ENCODE results near the gene CFLAR. TPM values are rescaled to one million over a fixed set of nuclear protein-coding genes. Genes with fewer than 3 reads are reported as not detected.
A peak's percentile ranks its signal among the peaks of the same experiment; 100 is the strongest.

CFLAR gene
- total RNA-seq, 1 donor from 2014 or later: 144 TPM

DNA sequence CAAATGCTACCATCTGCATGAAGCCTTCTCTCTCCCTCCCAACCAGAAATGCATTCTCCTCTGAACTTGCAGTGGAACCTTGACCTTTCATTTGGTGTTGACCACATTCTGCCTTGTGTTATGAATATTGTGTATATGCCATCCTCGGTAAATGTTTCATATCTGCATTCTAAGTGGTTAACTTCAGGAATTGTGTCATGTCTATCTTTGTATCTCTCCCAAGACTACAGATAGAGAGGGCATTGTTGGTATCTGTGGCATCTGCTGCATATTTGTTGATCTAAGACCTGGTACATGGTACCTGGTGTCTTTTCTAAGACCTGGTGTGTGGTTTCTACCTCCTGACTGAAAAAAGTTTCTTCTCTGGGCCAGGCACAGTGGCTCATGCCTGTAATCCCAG lies 101.0 kb downstream of the CFLAR start:
- DNase-seq (ENCODE audit: extremely low spot score in 2 of 2): no peak
- Histone ChIP-seq H3K4me3 (no peak overlapping the region), H3K9me3 (no peaks in the 10 kb centered on the region), H3K27me3 (no peaks in the 10 kb centered on the region), H3K4me1 (no peaks in the 10 kb centered on the region), H3K36me3 (no peaks in the 10 kb centered on the region), H3K27ac (no peak overlapping the region)
- intact Hi-C loops (cut with DNase I): no loop called here
- TF ChIP-seq, protein P1, sequence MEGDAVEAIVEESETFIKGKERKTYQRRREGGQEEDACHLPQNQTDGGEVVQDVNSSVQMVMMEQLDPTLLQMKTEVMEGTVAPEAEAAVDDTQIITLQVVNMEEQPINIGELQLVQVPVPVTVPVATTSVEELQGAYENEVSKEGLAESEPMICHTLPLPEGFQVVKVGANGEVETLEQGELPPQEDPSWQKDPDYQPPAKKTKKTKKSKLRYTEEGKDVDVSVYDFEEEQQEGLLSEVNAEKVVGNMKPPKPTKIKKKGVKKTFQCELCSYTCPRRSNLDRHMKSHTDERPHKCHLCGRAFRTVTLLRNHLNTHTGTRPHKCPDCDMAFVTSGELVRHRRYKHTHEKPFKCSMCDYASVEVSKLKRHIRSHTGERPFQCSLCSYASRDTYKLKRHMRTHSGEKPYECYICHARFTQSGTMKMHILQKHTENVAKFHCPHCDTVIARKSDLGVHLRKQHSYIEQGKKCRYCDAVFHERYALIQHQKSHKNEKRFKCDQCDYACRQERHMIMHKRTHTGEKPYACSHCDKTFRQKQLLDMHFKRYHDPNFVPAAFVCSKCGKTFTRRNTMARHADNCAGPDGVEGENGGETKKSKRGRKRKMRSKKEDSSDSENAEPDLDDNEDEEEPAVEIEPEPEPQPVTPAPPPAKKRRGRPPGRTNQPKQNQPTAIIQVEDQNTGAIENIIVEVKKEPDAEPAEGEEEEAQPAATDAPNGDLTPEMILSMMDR (IDR thresholded peaks at IDR 0.05): no peak
- TF ChIP-seq POLR2AphosphoS5 (IDR thresholded peaks at IDR 0.05; ENCODE audit: insufficient read depth in 1 of 2, low read depth in 1 of 2) (no peak), POLR2A (IDR thresholded peaks at IDR 0.05) (no peak)

DNA sequence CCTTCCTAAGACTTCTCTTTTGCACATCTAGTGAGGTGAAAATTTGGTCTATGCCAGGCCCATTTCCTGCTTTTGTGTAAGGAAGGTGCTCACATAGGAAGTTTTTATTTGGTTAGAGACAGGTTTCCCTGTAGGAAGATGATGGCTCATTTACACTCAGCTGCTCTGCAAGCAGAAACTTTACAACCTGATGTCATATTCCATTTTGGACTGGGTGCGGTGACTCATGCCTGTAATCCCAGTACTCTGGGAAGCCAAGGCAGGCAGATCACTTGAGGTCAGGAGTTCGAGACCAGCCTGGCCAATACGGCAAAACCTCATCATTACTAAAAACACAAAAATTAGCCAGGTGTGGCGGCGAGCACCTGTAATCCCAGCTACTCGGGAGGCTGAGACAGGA lies 102.8 kb downstream of the CFLAR start:
- Histone ChIP-seq H3K9me3 (no peaks in the 10 kb centered on the region), H3K27me3 (no peaks in the 10 kb centered on the region), H3K27ac (no peak overlapping the region), H3K4me3 (no peak overlapping the region), H3K4me1 (no peaks in the 10 kb centered on the region), H3K36me3 (no peaks in the 10 kb centered on the region)
- no peak for DNase-seq (ENCODE audit: extremely low spot score in 2 of 2)
- TF ChIP-seq, protein P1 (IDR thresholded peaks at IDR 0.05): no peak
- intact Hi-C loops (cut with DNase I): no loop called here

DNA sequence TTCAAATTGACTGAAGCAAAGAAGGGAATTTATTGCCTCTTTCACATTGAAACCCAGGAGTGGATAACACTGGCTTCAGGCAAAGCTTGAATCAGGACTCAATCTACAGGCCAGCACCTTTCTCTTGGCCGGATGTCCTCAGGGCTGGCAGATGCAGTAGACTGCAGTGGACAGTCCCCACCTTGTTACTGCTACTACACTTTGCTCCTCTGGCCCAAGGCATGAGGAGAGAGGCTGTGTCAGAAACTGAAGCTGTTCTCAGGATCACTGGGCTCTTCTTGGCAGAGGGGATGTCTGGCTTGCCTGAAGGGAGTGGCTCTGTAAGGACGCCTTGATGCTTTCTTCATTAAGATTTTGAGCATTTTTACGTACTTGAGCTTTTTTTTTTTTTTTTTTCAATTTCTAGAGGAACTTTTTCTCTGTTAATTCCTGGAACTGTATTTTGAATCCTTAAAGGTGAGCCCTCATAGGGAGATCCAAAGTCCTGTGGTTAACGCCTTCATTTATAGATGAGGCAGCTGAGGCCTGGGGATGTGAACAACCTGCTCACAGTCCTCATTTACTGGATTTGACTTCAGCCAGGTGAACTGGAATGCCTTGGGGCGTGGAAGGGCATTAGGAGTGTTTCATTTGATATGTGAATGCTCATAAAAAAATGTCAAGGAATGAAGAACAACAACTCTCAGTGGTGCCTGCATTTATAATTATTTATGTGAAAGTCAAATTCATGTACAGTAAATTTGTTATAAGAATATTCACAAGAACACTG lies 103.5 kb downstream of the CFLAR start:
- no peaks in the 10 kb centered on the region for H3K36me3 ChIP-seq

DNA sequence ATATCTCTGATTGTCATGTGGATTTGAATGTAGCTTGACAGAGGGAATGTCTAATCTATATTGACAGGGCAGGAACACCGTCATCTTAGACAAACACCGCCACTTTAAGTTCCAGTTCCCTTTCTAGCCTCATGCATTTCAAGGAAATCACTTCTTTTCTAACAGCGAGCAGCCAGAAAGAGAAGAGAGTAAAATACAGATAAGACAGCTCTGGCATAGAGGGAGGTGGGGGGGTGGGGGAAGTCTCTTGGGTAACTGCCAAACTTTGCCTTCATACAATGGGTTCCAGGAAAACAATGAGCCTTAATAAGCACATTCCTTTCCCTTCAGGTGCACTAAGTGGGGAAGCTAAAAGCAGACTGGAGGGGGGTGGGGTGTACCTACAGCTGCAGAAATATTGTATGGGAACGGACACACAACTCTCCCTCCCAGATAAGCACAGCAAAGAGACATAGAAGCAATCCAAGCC lies 104.2 kb downstream of the CFLAR start:
- TF ChIP-seq, protein P1 (IDR thresholded peaks at IDR 0.05): no peak
- TF ChIP-seq POLR2AphosphoS5 (IDR thresholded peaks at IDR 0.05; ENCODE audit: insufficient read depth in 1 of 2, low read depth in 1 of 2) (no peak), POLR2A (IDR thresholded peaks at IDR 0.05) (no peak)
- Histone ChIP-seq H3K4me1 (no peaks in the 10 kb centered on the region), H3K36me3 (no peaks in the 10 kb centered on the region), H3K9me3 (no peaks in the 10 kb centered on the region), H3K27me3 (no peaks in the 10 kb centered on the region), H3K4me3 (no peak overlapping the region), H3K27ac (no peak overlapping the region)
- DNase-seq (ENCODE audit: extremely low spot score in 2 of 2): peak in 1 of 2 donors; percentile 42
- intact Hi-C loops (cut with DNase I): no loop called here

More for the DNA sequence above, 103.5 kb downstream of the CFLAR start:
- Histone ChIP-seq H3K4me3 (no peak overlapping the region), H3K27ac (no peak overlapping the region), H3K27me3 (no peaks in the 10 kb centered on the region), H3K4me1 (no peaks in the 10 kb centered on the region), H3K9me3 (no peaks in the 10 kb centered on the region)
- TF ChIP-seq POLR2A (IDR thresholded peaks at IDR 0.05): no peak
- no peak for TF ChIP-seq POLR2AphosphoS5 (IDR thresholded peaks at IDR 0.05; ENCODE audit: insufficient read depth in 1 of 2, low read depth in 1 of 2)
- DNase-seq (ENCODE audit: extremely low spot score in 2 of 2): no peak
- intact Hi-C loops (cut with DNase I): no loop called here

DNA sequence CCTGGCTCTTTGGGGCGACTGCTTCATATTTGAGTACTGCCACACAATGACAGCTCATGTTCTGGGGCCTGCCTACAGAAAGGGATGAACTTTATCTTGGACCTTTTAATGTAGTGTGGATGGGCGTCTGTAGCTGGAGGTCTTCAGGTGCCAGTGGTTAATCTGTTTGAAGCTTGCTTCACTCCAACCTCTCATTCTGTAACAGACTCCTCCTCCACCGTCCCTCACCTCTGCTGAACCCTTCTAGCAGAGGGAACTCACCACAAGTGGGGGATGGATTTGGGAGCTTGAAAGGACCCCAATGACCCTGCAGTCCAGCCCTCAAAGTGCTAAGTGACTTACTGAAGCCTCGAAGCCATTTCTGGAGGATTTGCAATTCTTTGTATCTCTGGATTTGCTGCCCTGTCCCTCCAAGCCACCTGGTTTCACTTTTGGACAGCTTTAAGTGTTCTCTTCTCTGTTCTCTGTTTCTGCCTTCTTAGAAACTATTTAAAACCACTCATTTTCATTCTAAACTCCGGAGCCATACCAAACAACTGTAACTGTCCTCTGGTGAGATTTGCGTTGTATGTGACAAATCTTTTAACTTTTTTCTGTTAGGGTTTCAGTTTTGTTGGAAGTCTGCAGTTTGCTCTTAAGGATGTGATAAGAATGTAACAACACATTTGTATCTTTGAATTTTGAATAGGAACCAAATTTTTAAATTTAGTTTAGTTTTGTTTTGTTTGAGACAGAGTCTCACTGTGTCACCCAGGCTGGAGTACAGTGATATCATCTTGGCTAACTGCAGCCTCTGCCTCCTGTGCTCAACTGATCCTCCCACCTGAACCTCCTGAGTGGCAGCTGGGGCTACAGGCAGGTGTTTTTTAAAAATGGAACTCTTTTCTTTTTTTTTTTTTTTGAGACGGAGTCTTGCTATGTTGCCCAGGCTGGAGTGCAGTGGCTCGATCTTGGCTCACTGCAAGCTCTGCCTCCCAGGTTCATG lies 107.4 kb downstream of the CFLAR start:
- DNase-seq (ENCODE audit: extremely low spot score in 2 of 2): peak in 1 of 2 donors; percentile 25
- H3K27ac ChIP-seq: no peak overlapping the region
- intact Hi-C loops (cut with DNase I): no loop called here

More for the DNA sequence above, 107.4 kb downstream of the CFLAR start:
- H3K9me3 ChIP-seq: no peaks in the 10 kb centered on the region
- H3K4me1 ChIP-seq: peaks cover 3% of the 10 kb centered on the region
- H3K36me3 ChIP-seq: no peaks in the 10 kb centered on the region
- no peak overlapping the region for H3K4me3 ChIP-seq
- TF ChIP-seq, protein P1 (IDR thresholded peaks at IDR 0.05): no peak
- no peak for TF ChIP-seq POLR2A (IDR thresholded peaks at IDR 0.05)
- no peak for TF ChIP-seq POLR2AphosphoS5 (IDR thresholded peaks at IDR 0.05; ENCODE audit: insufficient read depth in 1 of 2, low read depth in 1 of 2)
- H3K27me3 ChIP-seq: no peaks in the 10 kb centered on the region
